Thymus (tissue), 11 donors: Measurements from ENCODE around the gene TMEM229B. TPM values are rescaled to one million over a fixed set of nuclear protein-coding genes. Genes with fewer than 3 reads are reported as not detected.

Experiments used
- DNase-seq, 9 donors: peaks; one replicate each; pipeline ENCODE4 v3.0.0-alpha.2; 2013; ENCODE audit warnings: low spot score in 9 of 9, low read depth in 6 of 9, missing footprints in 1 of 9
- H3K27ac ChIP-seq, 2 donors: one replicate each; pipeline ENCODE4 v1.5.1; 2013; ENCODE audit warnings: control low read depth in 1 of 2, low read depth in 1 of 2, low read length in 1 of 2, mild to moderate bottlenecking in 1 of 2, moderate library complexity in 1 of 2
- H3K27me3 ChIP-seq, 2 donors: one replicate each; pipeline ENCODE4 v1.5.1; 2013; ENCODE audit warnings: low read length in 1 of 2; ENCODE audit not compliant: control insufficient read depth in 2 of 2, insufficient read depth in 1 of 2
- H3K36me3 ChIP-seq, 2 donors: one replicate each; pipeline ENCODE4 v1.5.1; 2013; ENCODE audit warnings: low read length in 1 of 2, mild to moderate bottlenecking in 1 of 2, moderate library complexity in 1 of 2; ENCODE audit not compliant: control insufficient read depth in 2 of 2, insufficient read depth in 2 of 2
- H3K4me1 ChIP-seq, 2 donors: one replicate each; pipeline ENCODE4 v1.5.1; 2013; ENCODE audit warnings: low read length in 2 of 2; ENCODE audit not compliant: control insufficient read depth in 2 of 2, insufficient read depth in 2 of 2
- H3K4me3 ChIP-seq, 2 donors: one replicate each; pipeline ENCODE4 v1.5.1; 2013; ENCODE audit warnings: low read length in 2 of 2, control low read depth in 1 of 2, mild to moderate bottlenecking in 1 of 2
- H3K9me3 ChIP-seq, 2 donors: one replicate each; pipeline ENCODE4 v1.5.1; 2013; ENCODE audit warnings: low read length in 1 of 2, mild to moderate bottlenecking in 1 of 2; ENCODE audit not compliant: control insufficient read depth in 2 of 2, insufficient read depth in 1 of 2
- WGBS: extraction: QIAGEN DNeasy Blood & Tissue Kit; methylation state at CpG from one replicate; pipeline ENCODE4 v1.1.7; 2013; 5-methylcytosine and 5-hydroxymethylcytosine counted together
- polyA plus RNA-seq: library from polyadenylated mRNA; stranded (reverse); fragments of 200-250 nt; gene quantifications from one replicate; pipeline ENCODE4 v1.2.3, GENCODE V29; 2013
- total RNA-seq: library from RNA; stranded (reverse); fragments of 120-200 nt; gene quantifications from one replicate; pipeline ENCODE4 v1.2.4, GENCODE V29; 2013
- donor health status: healthy.

The TMEM229B gene
- total and polyA plus RNA-seq, 2 donors = 6.6 to 13.7 TPM

GRCh38 chr14:67483579-67484285 is 4.8 kb downstream of the TMEM229B start:
- peaks cover 1 to 7% of the 10 kb centered on the region in 2 donors for H3K9me3 ChIP-seq

GRCh38 chr14:67482231-67483164 is 6.0 kb downstream of the TMEM229B start:
- peaks cover 11 to 41% of the 10 kb centered on the region in 2 donors for H3K4me1 ChIP-seq
- 98% methylated on average over 8 of the region's 8 CpGs for WGBS
- peaks cover 18 to 23% of the 10 kb centered on the region in 2 donors for H3K36me3 ChIP-seq

More at GRCh38 chr14:67483579-67484285, 4.8 kb downstream of the TMEM229B start:
- WGBS = 96% methylated on average over 8 of the region's 8 CpGs
- Histone ChIP-seq H3K36me3 (peaks cover 18% of the 10 kb centered on the region in 2 donors), H3K27me3 (no peaks in the 10 kb centered on the region), H3K27ac (no peak overlapping the region), H3K4me3 (no peak overlapping the region), H3K4me1 (peaks cover 18 to 53% of the 10 kb centered on the region in 2 donors)
- no peak for DNase-seq

GRCh38 chr14:67480011-67480410 is 8.5 kb downstream of the TMEM229B start:
- peaks cover 0 to 22% of the 10 kb centered on the region in 2 donors for H3K4me1 ChIP-seq
- no peak for DNase-seq
- H3K4me3 ChIP-seq = no peak overlapping the region
- 93% methylated on average over 9 of the region's 9 CpGs for WGBS
- H3K27ac ChIP-seq = no peak overlapping the region
- no peaks in the 10 kb centered on the region for H3K9me3 ChIP-seq
- H3K27me3 ChIP-seq = no peaks in the 10 kb centered on the region
- peaks cover 12 to 14% of the 10 kb centered on the region in 2 donors for H3K36me3 ChIP-seq

More at GRCh38 chr14:67482231-67483164, 6.0 kb downstream of the TMEM229B start:
- Histone ChIP-seq H3K4me3 (no peak overlapping the region), H3K27ac (no peak overlapping the region), H3K27me3 (no peaks in the 10 kb centered on the region), H3K9me3 (peaks cover 1 to 7% of the 10 kb centered on the region in 2 donors)
- no peak for DNase-seq

- DNase-seq = no peak
- Histone ChIP-seq H3K27ac (no peak overlapping the region), H3K27me3 (no peaks in the 10 kb centered on the region), H3K4me1 (peaks cover 0 to 20% of the 10 kb centered on the region in 2 donors), H3K4me3 (no peak overlapping the region), H3K9me3 (no peaks in the 10 kb centered on the region), H3K36me3 (peaks cover 9 to 11% of the 10 kb centered on the region in 2 donors)
- WGBS = 98% methylated on average over 2 of the region's 2 CpGs
Observed at GRCh38 chr14:67478800-67479084, 9.8 kb downstream of the TMEM229B start.

GRCh38 chr14:67477926-67478799 is 10.4 kb downstream of the TMEM229B start:
- H3K36me3 ChIP-seq = peaks cover 10 to 12% of the 10 kb centered on the region in 2 donors

GRCh38 chr14:67474366-67474765 is 14.2 kb downstream of the TMEM229B start:
- Histone ChIP-seq H3K9me3 (no peaks in the 10 kb centered on the region), H3K27ac (no peak overlapping the region)
- WGBS = 98% methylated on average over 1 of the region's 1 CpG

More at GRCh38 chr14:67477926-67478799, 10.4 kb downstream of the TMEM229B start:
- Histone ChIP-seq H3K27me3 (no peaks in the 10 kb centered on the region), H3K4me1 (peaks cover 0 to 15% of the 10 kb centered on the region in 2 donors), H3K4me3 (no peak overlapping the region), H3K9me3 (no peaks in the 10 kb centered on the region), H3K27ac (no peak overlapping the region)
- DNase-seq = no peak
- 95% methylated on average over 11 of the region's 11 CpGs for WGBS

GRCh38 chr14:67473290-67474082 is 15.0 kb downstream of the TMEM229B start:
- WGBS = 98% methylated on average over 52 of the region's 52 CpGs
- no peak for DNase-seq
- no peaks in the 10 kb centered on the region for H3K27me3 ChIP-seq
- peaks cover 0 to 2% of the 10 kb centered on the region in 2 donors for H3K4me1 ChIP-seq
- no peak overlapping the region for H3K27ac ChIP-seq
- no peak overlapping the region for H3K4me3 ChIP-seq
- H3K9me3 ChIP-seq = no peaks in the 10 kb centered on the region
- peaks cover 11 to 12% of the 10 kb centered on the region in 2 donors for H3K36me3 ChIP-seq

More at GRCh38 chr14:67474366-67474765, 14.2 kb downstream of the TMEM229B start:
- no peak for DNase-seq
- no peak overlapping the region for H3K4me3 ChIP-seq
- no peaks in the 10 kb centered on the region for H3K4me1 ChIP-seq
- no peaks in the 10 kb centered on the region for H3K27me3 ChIP-seq
- peaks cover 11 to 13% of the 10 kb centered on the region in 2 donors for H3K36me3 ChIP-seq

GRCh38 chr14:67472726-67473125 is 15.8 kb downstream of the TMEM229B start:
- H3K4me3 ChIP-seq = no peak overlapping the region
- H3K4me1 ChIP-seq = peaks cover under 1 to 8% of the 10 kb centered on the region in 2 donors
- no peak for DNase-seq
- WGBS = 95% methylated on average over 10 of the region's 10 CpGs
- H3K27ac ChIP-seq = no peak overlapping the region
- no peaks in the 10 kb centered on the region for H3K27me3 ChIP-seq
- H3K9me3 ChIP-seq = no peaks in the 10 kb centered on the region
- peaks cover 7 to 11% of the 10 kb centered on the region in 2 donors for H3K36me3 ChIP-seq
